Stimulated activated naive CD4-positive, alpha-beta T cell treated with Interleukin-2 at 50 U/mL for 16 hours (primary cell): ENCODE data around the gene CRB1.

Source experiments
- DNase-seq: peaks from one replicate; lab custom pipeline; 2025; lab: John Stamatoyannopoulos, UW

Gene CRB1

GRCh38 chr1:197268012-197268411 is at the start of gene CRB1:
Gene CRB1 (plus strand): TSS chr1:197268252. CDS start chr1:197268413, 161 bp downstream.
- no peak for DNase-seq

DNA sequence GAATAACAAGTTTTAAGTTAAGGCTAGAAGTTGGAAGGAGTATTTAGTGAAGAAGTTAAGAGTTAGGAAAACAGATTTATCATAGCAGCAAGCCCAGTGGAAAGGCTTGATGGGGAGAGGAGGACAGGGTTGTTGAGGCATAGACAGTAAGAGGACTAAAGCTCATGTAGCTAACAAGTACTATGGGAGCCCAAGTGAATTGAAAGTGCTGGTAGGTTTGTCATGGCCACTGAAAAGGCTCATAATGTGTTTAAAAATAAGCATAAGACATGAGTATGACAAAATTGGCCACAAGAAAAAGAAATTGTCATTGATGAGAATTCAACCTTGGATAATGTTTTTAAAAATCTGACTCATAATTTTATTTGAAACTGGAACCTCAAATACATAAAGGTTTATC is 49.2 kb upstream of the CRB1 start:
- DNase-seq, result no peak

GRCh38 chr1:197222025-197222685 is 45.9 kb upstream of the CRB1 start:
- no peak for DNase-seq

GRCh38 chr1:197222780-197223179 is 45.3 kb upstream of the CRB1 start:
- no peak for DNase-seq

DNA sequence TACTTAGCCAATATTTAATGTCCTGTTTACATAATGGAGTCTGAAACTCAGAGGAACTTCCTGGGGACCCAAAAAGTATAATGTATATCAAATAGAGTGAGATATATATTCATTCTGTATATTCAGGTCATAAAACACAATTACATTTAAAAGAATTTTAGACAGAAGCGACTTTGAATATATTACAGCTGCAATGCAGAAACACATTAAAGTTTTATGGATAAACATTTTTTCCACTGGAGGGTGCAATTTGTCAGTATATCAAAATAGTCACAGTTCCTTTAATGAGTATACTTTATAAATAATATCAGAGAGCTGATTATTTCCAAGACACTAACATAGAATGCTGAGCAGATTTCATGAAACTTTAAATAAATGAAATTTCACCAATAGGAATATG is 43.9 kb upstream of the CRB1 start:
- no peak for DNase-seq

- no peak for DNase-seq
Observed at GRCh38 chr1:197225611-197226010, 42.4 kb upstream of the CRB1 start.

DNA sequence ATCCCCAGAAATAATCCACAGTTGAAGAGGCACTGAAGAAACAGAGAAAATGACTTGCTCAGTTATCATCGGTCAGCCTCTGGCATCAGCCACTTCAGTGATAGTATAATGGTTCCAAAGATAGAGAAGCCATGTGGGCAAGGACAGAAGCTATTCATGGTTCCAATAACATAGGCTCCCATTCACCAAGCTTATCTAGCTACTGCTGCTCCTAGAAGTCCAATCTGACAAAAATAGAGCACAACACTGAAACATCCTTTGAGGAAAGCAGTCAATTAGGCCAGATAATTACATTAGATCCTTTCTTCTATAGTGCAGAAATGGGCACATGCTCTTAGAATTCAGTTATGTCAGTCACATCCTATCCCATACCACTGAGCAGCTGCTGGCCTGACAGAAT is 33.5 kb upstream of the CRB1 start:
- DNase-seq, result no peak

GRCh38 chr1:197235355-197235754 is 32.7 kb upstream of the CRB1 start:
- no peak for DNase-seq

DNA sequence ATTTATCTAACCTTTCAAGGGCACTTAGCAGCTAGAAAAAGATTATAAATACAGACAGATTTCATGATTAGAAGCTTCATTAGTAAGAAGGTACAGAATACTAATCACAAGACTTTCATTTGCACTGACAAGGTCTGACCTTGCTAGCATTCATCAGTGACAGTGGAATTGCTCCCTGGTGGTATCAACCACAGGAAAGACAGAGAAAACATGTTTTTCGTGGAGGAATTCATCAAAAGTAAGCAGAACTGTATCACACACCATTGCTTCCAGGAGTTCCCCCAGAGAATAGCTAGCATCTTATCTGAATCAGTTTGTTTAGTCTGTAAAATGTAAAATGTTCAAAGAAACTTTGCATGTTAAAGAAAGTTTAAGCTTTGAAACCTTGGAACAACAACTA is 20.6 kb upstream of the CRB1 start:
- DNase-seq, result no peak

GRCh38 chr1:197249324-197249723 is 18.7 kb upstream of the CRB1 start:
- DNase-seq, result no peak

- no peak for DNase-seq
Observed at GRCh38 chr1:197250616-197251015, 17.4 kb upstream of the CRB1 start.

- no peak for DNase-seq
Observed at GRCh38 chr1:197252973-197253372, 15.1 kb upstream of the CRB1 start.

DNA sequence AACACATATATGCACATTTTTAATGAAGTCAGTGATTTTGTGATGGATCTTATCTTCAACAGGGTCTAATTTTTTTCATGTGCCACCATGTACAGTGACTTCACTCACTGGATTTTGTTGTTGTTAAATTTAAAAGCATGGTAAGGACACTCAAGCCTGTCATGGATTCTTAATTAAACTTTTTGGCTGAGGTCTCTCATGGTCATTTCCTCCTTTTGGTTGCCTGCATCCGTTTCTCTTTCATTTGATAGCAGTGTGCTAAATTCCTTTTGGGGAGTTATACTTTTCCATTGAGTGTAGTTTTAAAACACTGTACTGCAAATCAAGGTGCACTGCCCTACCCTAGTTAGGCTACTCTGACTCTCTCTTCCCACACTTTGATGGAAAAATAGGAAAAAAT is 13.2 kb upstream of the CRB1 start:
- no peak for DNase-seq

DNA sequence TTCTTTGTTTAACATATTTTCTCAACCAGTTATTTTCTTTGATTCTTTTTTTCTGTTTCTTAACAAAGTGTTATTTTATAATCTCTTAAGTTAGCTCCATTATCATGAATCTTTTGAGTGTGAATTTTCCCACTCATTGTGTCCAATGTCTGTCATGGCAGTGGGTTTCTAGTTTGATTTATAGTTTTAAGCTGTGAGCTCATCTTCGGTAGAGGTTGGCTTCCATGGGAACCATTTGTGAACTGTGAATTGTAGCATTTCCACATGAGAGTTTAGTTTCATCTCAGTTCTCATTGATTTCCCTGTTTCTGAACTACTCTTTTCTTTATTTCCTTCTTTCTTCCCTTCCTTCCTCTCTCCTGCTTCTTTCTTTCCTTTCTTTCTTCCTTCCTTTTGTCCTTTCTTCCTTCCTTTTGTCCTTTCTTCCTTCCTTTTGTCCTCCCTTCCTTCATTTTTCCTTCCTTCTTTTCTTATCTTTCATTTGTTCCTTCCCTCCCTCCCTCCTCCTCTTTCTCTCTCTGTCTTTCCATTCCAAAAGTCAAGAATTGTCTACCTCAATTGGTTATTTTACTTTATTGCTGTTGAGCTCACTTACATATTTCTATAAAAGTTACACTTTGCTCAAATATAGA is 3.0 kb upstream of the CRB1 start:
- no peak for DNase-seq

DNA sequence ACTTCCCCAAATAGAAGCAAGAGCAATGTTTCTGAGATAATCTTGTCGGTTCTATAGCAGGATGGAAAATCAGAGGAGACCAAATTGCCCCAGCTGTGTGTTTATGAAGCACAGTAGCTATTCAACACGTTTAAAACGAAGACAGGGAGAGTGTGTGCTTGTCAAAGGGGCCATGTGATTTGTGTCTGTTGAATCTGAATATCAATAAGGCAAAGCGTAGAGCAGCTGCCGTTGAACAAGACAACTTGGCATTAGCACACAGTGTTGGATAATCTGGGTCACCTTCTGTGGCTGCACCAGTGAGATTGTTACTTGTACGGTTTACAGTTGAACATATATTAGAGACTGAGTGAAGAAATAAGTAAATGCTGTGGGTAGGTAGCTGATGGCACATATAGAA is 1.0 kb downstream of the CRB1 start:
- DNase-seq, result no peak

DNA sequence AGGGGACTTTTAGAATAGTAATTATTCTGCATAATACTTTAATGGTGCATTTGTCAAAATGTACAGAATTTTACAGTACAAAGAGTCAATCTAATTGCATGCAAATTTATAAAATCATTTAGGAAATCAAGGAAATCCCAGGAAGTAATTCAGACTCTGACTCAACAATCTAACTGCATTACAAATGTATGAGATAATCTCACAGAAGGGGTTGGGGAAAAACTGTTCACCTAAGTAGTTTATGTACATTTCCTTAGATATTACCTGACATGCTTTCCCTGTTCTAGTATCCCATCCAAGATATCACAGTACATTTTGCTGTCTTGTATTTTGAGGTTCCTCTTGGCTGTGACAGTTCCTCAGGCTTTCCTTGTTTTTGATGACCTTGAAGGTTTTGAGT is 4.7 kb downstream of the CRB1 start:
- no peak for DNase-seq

- DNase-seq, result no peak
Observed at GRCh38 chr1:197277166-197277565, 9.1 kb downstream of the CRB1 start.

GRCh38 chr1:197284325-197284724 is 16.3 kb downstream of the CRB1 start:
- DNase-seq, result no peak

DNA sequence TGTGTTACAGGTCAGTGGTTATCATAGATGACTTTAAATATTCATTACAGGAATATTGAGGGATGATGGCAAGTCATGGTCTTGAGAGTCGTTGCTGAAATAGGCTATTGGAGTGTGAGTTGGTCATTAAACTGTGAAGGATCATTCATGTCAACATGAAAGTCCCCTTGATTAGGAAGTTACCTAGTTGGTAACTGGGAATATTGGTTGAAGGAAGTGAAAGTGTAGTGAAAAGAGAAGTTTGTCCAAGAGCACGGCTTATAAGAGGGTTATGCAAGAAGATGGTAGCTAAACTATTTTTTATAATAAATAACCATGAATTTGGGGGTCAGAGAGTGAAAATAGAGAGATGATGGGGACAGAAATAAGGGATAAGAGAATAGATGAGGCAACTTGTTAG is 16.9 kb downstream of the CRB1 start:
- DNase-seq, result no peak

DNA sequence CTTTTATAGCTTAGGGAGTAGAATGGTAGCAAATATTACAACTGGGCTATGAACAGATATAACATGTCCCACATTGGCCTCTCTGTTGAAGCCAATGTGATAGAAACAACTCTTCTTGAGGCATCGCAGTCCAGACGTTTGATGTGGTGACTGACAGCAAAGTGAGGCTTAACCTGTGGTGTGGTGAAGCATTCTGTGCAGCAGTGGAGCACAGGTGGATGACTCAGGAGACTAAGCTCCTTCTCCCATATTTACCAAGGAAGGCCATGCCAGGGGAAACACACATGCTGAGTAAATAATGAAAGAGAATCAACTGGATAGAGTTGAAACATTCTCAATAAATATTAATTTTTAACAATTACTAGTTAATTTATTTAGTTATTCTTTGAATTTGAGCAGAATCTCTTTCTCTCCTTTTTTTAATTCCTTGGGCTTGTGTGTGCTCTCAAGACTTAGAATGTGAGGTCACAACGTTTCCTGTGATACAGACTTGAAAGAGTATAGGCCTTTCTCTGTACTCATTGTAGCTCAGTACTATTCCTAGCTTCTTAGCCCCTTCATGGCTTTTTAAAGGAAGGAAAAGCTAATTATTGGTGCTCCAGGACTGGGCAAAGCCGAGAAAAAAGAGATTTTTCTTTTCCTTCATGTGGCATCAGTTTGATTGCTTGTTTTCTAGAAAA is 17.6 kb downstream of the CRB1 start:
- DNase-seq, result no peak

DNA sequence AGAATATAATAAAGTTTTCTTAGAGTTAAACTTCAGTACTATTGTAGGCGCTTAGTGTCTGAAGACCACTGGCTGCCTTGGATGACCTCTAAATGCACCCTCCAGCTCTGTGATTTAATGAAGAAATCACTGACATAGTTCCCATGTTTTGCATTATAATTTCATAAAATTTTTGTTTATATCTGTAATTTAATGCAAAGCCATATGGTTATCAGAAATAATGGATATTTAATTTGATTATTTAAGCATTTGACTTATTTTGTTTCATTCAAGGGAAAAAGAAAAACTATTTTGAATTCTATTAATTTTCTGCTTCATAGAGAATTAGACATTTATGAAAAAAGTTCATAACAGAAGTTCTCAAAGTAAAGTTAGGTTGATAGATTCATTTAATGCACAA is 18.6 kb downstream of the CRB1 start:
- DNase-seq, result no peak

GRCh38 chr1:197287863-197288262 is 19.8 kb downstream of the CRB1 start:
- no peak for DNase-seq

DNA sequence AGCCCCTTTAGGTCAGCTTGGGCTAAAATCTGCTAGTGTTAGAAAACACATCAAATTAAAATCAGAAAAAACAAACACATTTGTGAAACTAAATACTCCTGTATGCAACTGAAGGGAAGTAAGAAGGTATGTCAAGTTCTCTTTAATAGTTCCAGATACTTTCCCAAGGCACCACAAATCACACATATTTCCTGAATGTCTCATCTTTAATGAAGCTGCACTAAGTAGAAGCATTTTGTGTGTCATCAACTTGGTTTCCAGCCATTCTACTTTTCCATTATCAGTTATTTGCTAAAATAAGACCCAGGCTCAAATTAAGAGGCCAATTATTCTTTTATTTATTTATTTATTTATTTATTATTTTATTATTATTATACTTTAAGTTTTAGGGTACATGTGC is 34.7 kb downstream of the CRB1 start:
- no peak for DNase-seq

DNA sequence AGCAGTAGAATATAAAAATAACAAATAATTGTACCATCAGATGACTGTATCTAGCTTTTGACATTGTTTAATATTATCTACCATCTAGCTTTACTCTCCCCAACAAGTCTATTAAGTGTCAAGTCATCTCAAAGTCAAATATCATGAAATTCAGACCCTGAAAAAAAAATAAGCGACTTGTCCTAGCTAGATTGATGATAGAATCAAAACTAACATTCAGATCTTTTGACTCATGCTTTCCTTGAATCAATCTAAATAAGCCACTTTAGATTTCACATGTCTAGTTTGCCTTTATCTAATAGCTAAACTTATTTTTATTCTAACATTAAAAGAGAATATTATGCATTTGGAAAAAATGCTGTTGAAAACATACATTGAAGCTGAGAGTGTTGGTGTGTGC is 35.4 kb downstream of the CRB1 start:
- no peak for DNase-seq
